Left ventricle myocardium inferior (tissue), 1 donor: ENCODE results near the gene NFASC. TPM values are rescaled to one million over a fixed set of nuclear protein-coding genes. Genes with fewer than 3 reads are reported as not detected.
A peak's percentile ranks its signal among the peaks of the same experiment; 100 is the strongest.

ENCODE experiments used
- DNase-seq: peaks from one replicate; pipeline ENCODE4 v3.0.0-alpha.2; 2020
- H3K27ac ChIP-seq: fragments of 200-600 bp; replicated peaks from 2 replicates; pipeline ENCODE4 v1.8.0; 2021
- H3K27me3 ChIP-seq: fragments of 200-600 bp; 2 replicates; pipeline ENCODE4 v1.8.0; 2021; ENCODE audit warnings: low read depth
- H3K36me3 ChIP-seq: fragments of 200-600 bp; 2 replicates; pipeline ENCODE4 v1.8.0; 2021
- H3K4me1 ChIP-seq: fragments of 200-600 bp; 2 replicates; pipeline ENCODE4 v1.8.0; 2021
- H3K4me3 ChIP-seq: fragments of 200-600 bp; 2 replicates; pipeline ENCODE4 v1.8.0; 2021; ENCODE audit warnings: mild to moderate bottlenecking, moderate library complexity
- H3K9me3 ChIP-seq: fragments of 200-600 bp; replicated peaks from 2 replicates; pipeline ENCODE4 v1.8.0; 2021
- CTCF ChIP-seq: fragments of 200-600 bp; IDR thresholded peaks from 2 replicates; pipeline ENCODE4 v1.8.0; 2021; ENCODE audit warnings: antibody characterized with exemption, mild to moderate bottlenecking, borderline replicate concordance
- intact Hi-C: fragments of 100-400 bp; cut with micrococcal nuclease; formaldehyde crosslinking; loops from one replicate; pipeline ENCODE4 v1.11.0; 2022
- total RNA-seq: library from RNA; stranded (reverse); fragmentation: NEBNext Ultra II Directional; extraction: Animal tissue kit (Norgen Biotek cat#: 25700); gene quantifications from one replicate; pipeline ENCODE4 v1.2.1, GENCODE V29; 2021
- donor health status: DM: no; HTN: yes; CAD: no; lungs with severe emphysema.

The NFASC gene
- total RNA-seq, 1 donor from 2014 or later: 8.2 TPM

GRCh38 chr1:205064741-205065316 lies 194.2 kb downstream of the NFASC start:
- Histone ChIP-seq H3K4me1 (peaks cover 11% of the 10 kb centered on the region), H3K27ac (no peak overlapping the region), H3K4me3 (no peak overlapping the region), H3K27me3 (peaks cover 5% of the 10 kb centered on the region), H3K9me3 (no peaks in the 10 kb centered on the region), H3K36me3 (no peaks in the 10 kb centered on the region)
- no peak for TF ChIP-seq CTCF
- no peak for DNase-seq
- intact Hi-C loops: no loop called here

- no peaks in the 10 kb centered on the region for H3K9me3 ChIP-seq
- no peak overlapping the region for H3K27ac ChIP-seq
- DNase-seq: no peak
- no peaks in the 10 kb centered on the region for H3K36me3 ChIP-seq
- peaks cover 5% of the 10 kb centered on the region for H3K27me3 ChIP-seq
- intact Hi-C loops: no loop called here
- TF ChIP-seq CTCF: no peak
- peaks cover 11% of the 10 kb centered on the region for H3K4me1 ChIP-seq
- no peak overlapping the region for H3K4me3 ChIP-seq
Observed at GRCh38 chr1:205065666-205066065, 195.0 kb downstream of the NFASC start.

- peaks cover 11% of the 10 kb centered on the region for H3K4me1 ChIP-seq
- no peak overlapping the region for H3K4me3 ChIP-seq
- DNase-seq: no peak
- H3K27ac ChIP-seq: no peak overlapping the region
- H3K27me3 ChIP-seq: peaks cover 5% of the 10 kb centered on the region
- H3K36me3 ChIP-seq: no peaks in the 10 kb centered on the region
- peak; percentile 12 for TF ChIP-seq CTCF
- H3K9me3 ChIP-seq: no peaks in the 10 kb centered on the region
- intact Hi-C loops: no loop called here
Observed at GRCh38 chr1:205066141-205066818, 195.6 kb downstream of the NFASC start.

- Histone ChIP-seq H3K36me3 (no peaks in the 10 kb centered on the region), H3K4me1 (peaks cover 7% of the 10 kb centered on the region), H3K4me3 (no peak overlapping the region), H3K9me3 (no peaks in the 10 kb centered on the region), H3K27me3 (peaks cover 5% of the 10 kb centered on the region), H3K27ac (no peak overlapping the region)
- no peak for TF ChIP-seq CTCF
- intact Hi-C loops: no loop called here
- DNase-seq: no peak
Observed at GRCh38 chr1:205067031-205067430, 196.4 kb downstream of the NFASC start.

GRCh38 chr1:205068001-205068400 lies 197.3 kb downstream of the NFASC start:
- H3K9me3 ChIP-seq: no peaks in the 10 kb centered on the region
- no peak overlapping the region for H3K4me3 ChIP-seq
- no peak for TF ChIP-seq CTCF
- no peak for DNase-seq
- intact Hi-C loops: no loop called here
- H3K4me1 ChIP-seq: peaks cover 7% of the 10 kb centered on the region
- H3K27ac ChIP-seq: no peak overlapping the region
- H3K27me3 ChIP-seq: peaks cover 5% of the 10 kb centered on the region
- no peaks in the 10 kb centered on the region for H3K36me3 ChIP-seq
